GM12801 (cell line): Measurements from ENCODE around the gene TP73.

Experiments used
- CTCF ChIP-seq: IDR thresholded peaks from one replicate; pipeline ENCODE4 v1.5.1; 2011; ENCODE audit warnings: control low read depth; ENCODE audit not compliant: insufficient read length; ENCODE audit errors: extremely low read depth

The TP73 gene

GRCh38 chr1:3634059-3634800 is 18.1 kb upstream of the TP73 start:
- no peak for TF ChIP-seq CTCF

GRCh38 chr1:3636080-3636479 is 16.2 kb upstream of the TP73 start:
- no peak for TF ChIP-seq CTCF

- no peak for TF ChIP-seq CTCF
Observed at GRCh38 chr1:3636531-3636930, 15.8 kb upstream of the TP73 start.

- no peak for TF ChIP-seq CTCF
Observed at GRCh38 chr1:3638027-3638426, 14.3 kb upstream of the TP73 start.

- no peak for TF ChIP-seq CTCF
Observed at GRCh38 chr1:3638676-3639075, 13.6 kb upstream of the TP73 start.

GRCh38 chr1:3639397-3639911 is 12.9 kb upstream of the TP73 start:
- no peak for TF ChIP-seq CTCF

GRCh38 chr1:3640121-3640837 is 12.0 kb upstream of the TP73 start:
- TF ChIP-seq CTCF: no peak
